IMR-90 (cell line): ENCODE results near the gene VPS41. TPM values are rescaled to one million over a fixed set of nuclear protein-coding genes. Genes with fewer than 3 reads are reported as not detected.

Experiments
- ATAC-seq: fragments of 200-7000 bp; cut with Tn5 transposase; 2 replicates; pipeline ENCODE4 v1.9.1; 2020; ENCODE audit warnings: low read depth, mild to moderate bottlenecking, moderate library complexity
- BruUV-seq: library from RNA; stranded (reverse); fragments of 400-500 nt; replicated peaks from 2 replicates; lab custom pipeline; 2021; lab: Mats Ljungman, UMichigan
- CTCF ChIA-PET: fragments of 300-600 bp; formaldehyde crosslinking; extraction: SDS; loops from one replicate; lab custom pipeline; 2021; ENCODE audit warnings: antibody characterized with exemption; lab: Yijun Ruan, JAX
- POLR2A ChIA-PET: fragments of 300-600 bp; sonication (Branson Sonifier 250); formaldehyde crosslinking; loops from one replicate; lab custom pipeline; 2022; ENCODE audit warnings: antibody characterized with exemption; ENCODE audit not compliant: unreplicated experiment; lab: Charles Lee
- DNase-seq: peaks from one replicate; pipeline ENCODE4 v3.0.0; 2013
- H2AFZ ChIP-seq: replicated peaks from 2 replicates; pipeline ENCODE3; 2013; ENCODE audit warnings: low read length, mild to moderate bottlenecking; ENCODE audit not compliant: poor library complexity
- H2AK5ac ChIP-seq: 2 replicates; pipeline ENCODE4 v1.6.1; 2013; ENCODE audit warnings: low read depth, low read length, inconsistent platforms
- H2AK9ac ChIP-seq: replicated peaks from 2 replicates; pipeline ENCODE3; 2013; ENCODE audit warnings: mild to moderate bottlenecking, low read depth, low read length, moderate library complexity; ENCODE audit not compliant: poor library complexity
- H2BK120ac ChIP-seq: 2 replicates; pipeline ENCODE4 v1.6.1; 2013; ENCODE audit warnings: low read depth, low read length, inconsistent platforms
- H2BK15ac ChIP-seq: 3 replicates; pipeline ENCODE4 v1.6.1; 2013; ENCODE audit warnings: low read depth, low read length, inconsistent platforms
- H2BK20ac ChIP-seq: 2 replicates; pipeline ENCODE4 v1.6.1; 2013; ENCODE audit warnings: low read depth, mild to moderate bottlenecking, inconsistent platforms, low read length, moderate library complexity
- H2BK5ac ChIP-seq: 2 replicates; pipeline ENCODE4 v1.6.1; 2013; ENCODE audit warnings: mild to moderate bottlenecking, low read depth, low read length, inconsistent platforms; ENCODE audit not compliant: poor library complexity, severe bottlenecking
- H3K14ac ChIP-seq: replicated peaks from 2 replicates; pipeline ENCODE4 v1.6.1; 2013; ENCODE audit warnings: low read depth, low read length, inconsistent platforms
- H3K18ac ChIP-seq: 2 replicates; pipeline ENCODE4 v1.6.1; 2013; ENCODE audit warnings: low read depth, low read length, control low read depth
- H3K23ac ChIP-seq: 2 replicates; pipeline ENCODE4 v1.6.1; 2013; ENCODE audit warnings: low read depth, low read length, inconsistent platforms
- H3K27ac ChIP-seq: 2 replicates; pipeline ENCODE4 v1.5.1; 2013; ENCODE audit warnings: mild to moderate bottlenecking, control low read depth, low read length; ENCODE audit not compliant: insufficient read depth
- H3K27me3 ChIP-seq: 2 replicates; pipeline ENCODE4 v1.6.1; 2013; ENCODE audit warnings: low read length; ENCODE audit not compliant: control insufficient read depth, insufficient read depth
- H3K36me3 ChIP-seq: 2 replicates; pipeline ENCODE4 v1.6.1; 2013; ENCODE audit warnings: low read length, mixed read lengths; ENCODE audit not compliant: control insufficient read depth, insufficient read depth
- H3K4ac ChIP-seq: 2 replicates; pipeline ENCODE4 v1.6.1; 2013; ENCODE audit warnings: low read depth, low read length, inconsistent platforms
- H3K4me1 ChIP-seq: 2 replicates; pipeline ENCODE4 v1.6.1; 2013; ENCODE audit warnings: low read length, mixed read lengths; ENCODE audit not compliant: control insufficient read depth, insufficient read depth
- H3K4me2 ChIP-seq: 2 replicates; pipeline ENCODE4 v1.6.1; 2013; ENCODE audit warnings: low read depth, mild to moderate bottlenecking, control low read depth, low read length, moderate library complexity
- H3K4me3 ChIP-seq: 2 replicates; pipeline ENCODE4 v1.5.1; 2013; ENCODE audit warnings: low read depth, mild to moderate bottlenecking, control low read depth, low read length, moderate library complexity; ENCODE audit not compliant: insufficient read depth
- H3K56ac ChIP-seq: 2 replicates; pipeline ENCODE4 v1.6.1; 2013; ENCODE audit warnings: low read length, inconsistent platforms; ENCODE audit not compliant: insufficient read depth; ENCODE audit errors: extremely low read depth
- H3K79me1 ChIP-seq, 2 experiments: 2 replicates each; pipeline ENCODE4 v1.6.1; 2013; ENCODE audit warnings: low read length in 2 of 2, inconsistent platforms in 1 of 2, low read depth in 1 of 2
- H3K9ac ChIP-seq: 2 replicates; pipeline ENCODE4 v1.6.1; 2013; ENCODE audit warnings: low read depth, low read length, control low read depth
- H3K9me1 ChIP-seq: 2 replicates; pipeline ENCODE4 v1.6.1; 2013; ENCODE audit warnings: low read length, inconsistent platforms; ENCODE audit not compliant: insufficient read depth
- H3K9me3 ChIP-seq: 2 replicates; pipeline ENCODE4 v1.6.1; 2013; ENCODE audit warnings: low read length; ENCODE audit not compliant: control insufficient read depth, insufficient read depth
- H4K20me1 ChIP-seq: 2 replicates; pipeline ENCODE4 v1.6.1; 2013; ENCODE audit warnings: low read length, inconsistent platforms; ENCODE audit not compliant: insufficient read depth
- H4K5ac ChIP-seq: 2 replicates; pipeline ENCODE4 v1.6.1; 2013; ENCODE audit warnings: mild to moderate bottlenecking, low read depth, low read length, control low read depth
- H4K8ac ChIP-seq, 2 experiments: 2 replicates each; pipeline ENCODE4 v1.6.1; 2013; ENCODE audit warnings: low read depth in 2 of 2, low read length in 2 of 2, control low read depth in 1 of 2, inconsistent platforms in 1 of 2
- H4K91ac ChIP-seq: 2 replicates; pipeline ENCODE4 v1.6.1; 2013; ENCODE audit warnings: low read depth, low read length, inconsistent platforms; ENCODE audit not compliant: insufficient read depth
- BHLHE40 ChIP-seq: fragments of 150-350 bp; IDR thresholded peaks from 2 replicates; pipeline ENCODE4 v1.6.1; 2016; ENCODE audit warnings: mild to moderate bottlenecking, low read depth, low read length
- CHD1 ChIP-seq: IDR thresholded peaks from 2 replicates; pipeline ENCODE4 v1.6.1; 2012; ENCODE audit warnings: low read depth, low read length, improper control_type of control experiment
- CTCF ChIP-seq: conservative IDR thresholded peaks from 2 replicates; pipeline ENCODE4 v1.5.1; 2012; ENCODE audit warnings: mild to moderate bottlenecking, low read depth, low read length, improper control_type of control experiment
- FOS ChIP-seq: fragments of 150-350 bp; IDR thresholded peaks from 2 replicates; pipeline ENCODE4 v1.6.1; 2016; ENCODE audit warnings: low read depth, low read length
- MAFK ChIP-seq: IDR thresholded peaks from 2 replicates; pipeline ENCODE4 v1.6.1; 2012; ENCODE audit warnings: low read depth, low read length, improper control_type of control experiment
- MXI1 ChIP-seq: IDR thresholded peaks from 2 replicates; pipeline ENCODE4 v1.6.1; 2012; ENCODE audit warnings: low read depth, mild to moderate bottlenecking, low read length, moderate library complexity, borderline replicate concordance
- NFE2L2 ChIP-seq: fragments of 150-350 bp; IDR thresholded peaks from 2 replicates; pipeline ENCODE4 v1.6.1; 2016; ENCODE audit warnings: low read depth, mild to moderate bottlenecking, low read length
- RAD21 ChIP-seq: IDR thresholded peaks from 2 replicates; pipeline ENCODE4 v1.6.1; 2012; ENCODE audit warnings: low read length, improper control_type of control experiment
- RCOR1 ChIP-seq: IDR thresholded peaks from 2 replicates; pipeline ENCODE4 v1.6.1; 2012; ENCODE audit warnings: mild to moderate bottlenecking, low read length, improper control_type of control experiment; ENCODE audit not compliant: insufficient replicate concordance
- SMC3 ChIP-seq: fragments of 150-350 bp; IDR thresholded peaks from 2 replicates; pipeline ENCODE4 v1.6.1; 2016; ENCODE audit warnings: low read depth, mild to moderate bottlenecking, antibody characterized with exemption, low read length, moderate library complexity
- USF2 ChIP-seq: fragments of 150-350 bp; IDR thresholded peaks from 2 replicates; pipeline ENCODE4 v1.6.1; 2017; ENCODE audit warnings: mild to moderate bottlenecking, antibody characterized with exemption, low read length, low read depth
- WGBS, 2 experiments: methylation state at CpG; one replicate each; pipeline versions ENCODE4 v1.1.5 to v1.1.7; 2013; ENCODE audit warnings: missing lambda C conversion rate in 2 of 2; ENCODE audit not compliant: insufficient read length in 1 of 2; ENCODE audit errors: extremely low coverage in 2 of 2; 5-methylcytosine and 5-hydroxymethylcytosine counted together
- dilution Hi-C: fragments of 300-500 bp; cut with HindIII; formaldehyde crosslinking; loops from one replicate; pipeline ENCODE4 v1.14.3; 2018; ENCODE audit warnings: low sequenced_read_pairs; ENCODE audit not compliant: unreplicated experiment
- in situ Hi-C: fragments of 300-500 bp; cut with MboI; formaldehyde crosslinking; loops from 3 replicates; pipeline ENCODE4 v1.14.3; 2019; ENCODE audit warnings: low sequenced_read_pairs, inconsistent platforms, mixed read lengths
- intact Hi-C: fragments of 100-400 bp; cut with micrococcal nuclease; formaldehyde crosslinking; loops from 2 replicates; pipeline ENCODE4 v1.10.0; 2022
- polyA plus RNA-seq, 3 experiments: library from polyadenylated mRNA; depleted of rRNA; stranded (reverse); fragments of >200 nt; gene quantifications; 2 replicates each; pipeline ENCODE4 v1.2.3, GENCODE V29; 2012; ENCODE audit warnings: low replicate concordance in 1 of 3
- total RNA-seq: library from RNA; depleted of rRNA; stranded (reverse); fragments of >200 nt; gene quantifications from 2 replicates; pipeline ENCODE4 v1.2.3, GENCODE V29; 2012

The VPS41 gene
- total and polyA plus RNA-seq, 2 of the 4 experiments (the other 2 are of a cell fraction), result 16.0 to 28.0 TPM

- Histone ChIP-seq H2AFZ (no peak overlapping the region), H3K27ac (no peak overlapping the region), H4K20me1 (no peaks in the 10 kb centered on the region), H3K23ac (no peak overlapping the region), H4K91ac (no peak overlapping the region), H3K9ac (no peak overlapping the region), H2BK5ac (no peak overlapping the region), H3K9me1 (no peaks in the 10 kb centered on the region), H3K4me2 (no peak overlapping the region), H3K4me1 (no peaks in the 10 kb centered on the region), H3K14ac (no peak overlapping the region), H3K27me3 (no peaks in the 10 kb centered on the region), H2AK9ac (no peak overlapping the region), H2AK5ac (no peak overlapping the region), H3K36me3 (peaks cover 10% of the 10 kb centered on the region), H2BK120ac (no peak overlapping the region), H3K79me1 (no peaks in the 10 kb centered on the region), H2BK20ac (no peak overlapping the region), H2BK15ac (no peak overlapping the region), H3K18ac (no peak overlapping the region), H3K56ac (no peak overlapping the region), H3K9me3 (no peaks in the 10 kb centered on the region), H4K5ac (no peak overlapping the region), H3K4ac (no peak overlapping the region), H3K4me3 (no peak overlapping the region), H4K8ac (no peak overlapping the region)
- ChIA-PET CTCF (interaction anchor here (0.9 to 1.5 kb wide), 3 partner anchors 8 to 326 kb away, joined by 3 to 6 read pairs (median 4); no protein-coding TSS in a partner anchor), POLR2A (interaction anchor here (0.6 kb wide), 1 partner anchor 8 kb away, joined by 7 read pairs; no protein-coding TSS in a partner anchor)
- dilution Hi-C loops (no loop called here), in situ Hi-C loops (no loop called here), intact Hi-C loops (no loop called here)
- TF ChIP-seq USF2 (no peak), MAFK (0 out of 2 replicates have a peak, but pooled peaks have one; percentile 14), BHLHE40 (no peak), FOS (no peak), RCOR1 (no peak), RAD21 (no peak), MXI1 (no peak), NFE2L2 (no peak), CHD1 (no peak), SMC3 (no peak), CTCF (peak; percentile 37)
- DNase-seq (peak; percentile 36), ATAC-seq (no peak)
- 100% methylated on average over 1 of the region's 12 CpGs; no CpG with 5 or more reads in 1 of the 2 experiments for whole genome bisulfite sequencing, 2 experiments
- no TSS peak for BruUV-seq
Measured at GRCh38 chr7:38748056-38748610, 160.9 kb downstream of the VPS41 start.
